Thymus (tissue), 11 donors: ENCODE measurements around the gene KRTAP10-12. TPM values are rescaled to one million over a fixed set of nuclear protein-coding genes. Genes with fewer than 3 reads are reported as not detected.

Source experiments
- DNase-seq, 9 donors: peaks; one replicate each; pipeline ENCODE4 v3.0.0-alpha.2; 2013; ENCODE audit warnings: low spot score in 9 of 9, low read depth in 6 of 9, missing footprints in 1 of 9
- H3K27ac ChIP-seq, 2 donors: one replicate each; pipeline ENCODE4 v1.5.1; 2013; ENCODE audit warnings: control low read depth in 1 of 2, low read depth in 1 of 2, low read length in 1 of 2, mild to moderate bottlenecking in 1 of 2, moderate library complexity in 1 of 2
- H3K27me3 ChIP-seq, 2 donors: one replicate each; pipeline ENCODE4 v1.5.1; 2013; ENCODE audit warnings: low read length in 1 of 2; ENCODE audit not compliant: control insufficient read depth in 2 of 2, insufficient read depth in 1 of 2
- H3K36me3 ChIP-seq, 2 donors: one replicate each; pipeline ENCODE4 v1.5.1; 2013; ENCODE audit warnings: low read length in 1 of 2, mild to moderate bottlenecking in 1 of 2, moderate library complexity in 1 of 2; ENCODE audit not compliant: control insufficient read depth in 2 of 2, insufficient read depth in 2 of 2
- H3K4me1 ChIP-seq, 2 donors: one replicate each; pipeline ENCODE4 v1.5.1; 2013; ENCODE audit warnings: low read length in 2 of 2; ENCODE audit not compliant: control insufficient read depth in 2 of 2, insufficient read depth in 2 of 2
- H3K4me3 ChIP-seq, 2 donors: one replicate each; pipeline ENCODE4 v1.5.1; 2013; ENCODE audit warnings: low read length in 2 of 2, control low read depth in 1 of 2, mild to moderate bottlenecking in 1 of 2
- H3K9me3 ChIP-seq, 2 donors: one replicate each; pipeline ENCODE4 v1.5.1; 2013; ENCODE audit warnings: low read length in 1 of 2, mild to moderate bottlenecking in 1 of 2; ENCODE audit not compliant: control insufficient read depth in 2 of 2, insufficient read depth in 1 of 2
- WGBS: extraction: QIAGEN DNeasy Blood & Tissue Kit; methylation state at CpG from one replicate; pipeline ENCODE4 v1.1.7; 2013; 5-methylcytosine and 5-hydroxymethylcytosine counted together
- polyA plus RNA-seq: library from polyadenylated mRNA; stranded (reverse); fragments of 200-250 nt; gene quantifications from one replicate; pipeline ENCODE4 v1.2.3, GENCODE V29; 2013
- total RNA-seq: library from RNA; stranded (reverse); fragments of 120-200 nt; gene quantifications from one replicate; pipeline ENCODE4 v1.2.4, GENCODE V29; 2013
- donor health status: healthy.

The KRTAP10-12 gene
- total and polyA plus RNA-seq, 2 donors, result not detected

GRCh38 chr21:44723177-44724131 lies 26.5 kb downstream of the KRTAP10-12 start:
- H3K9me3 ChIP-seq, result no peaks in the 10 kb centered on the region
- H3K4me3 ChIP-seq, result no peak overlapping the region
- peaks cover 19 to 59% of the 10 kb centered on the region in 2 donors for H3K27me3 ChIP-seq
- no peaks in the 10 kb centered on the region for H3K4me1 ChIP-seq
- no peaks in the 10 kb centered on the region for H3K36me3 ChIP-seq
- no peak overlapping the region for H3K27ac ChIP-seq
- no peak for DNase-seq
- 19% methylated on average over 61 of the region's 61 CpGs for WGBS

- WGBS, result 96% methylated on average over 7 of the region's 7 CpGs
- no peak overlapping the region for H3K4me3 ChIP-seq
- no peak for DNase-seq
- peaks cover 19 to 54% of the 10 kb centered on the region in 2 donors for H3K27me3 ChIP-seq
- H3K9me3 ChIP-seq, result no peaks in the 10 kb centered on the region
- H3K4me1 ChIP-seq, result no peaks in the 10 kb centered on the region
- H3K27ac ChIP-seq, result no peak overlapping the region
- no peaks in the 10 kb centered on the region for H3K36me3 ChIP-seq
Observed at GRCh38 chr21:44724196-44724595, 27.2 kb downstream of the KRTAP10-12 start.

- Histone ChIP-seq H3K27me3 (peaks cover 19 to 54% of the 10 kb centered on the region in 2 donors), H3K36me3 (no peaks in the 10 kb centered on the region), H3K27ac (no peak overlapping the region), H3K4me1 (no peaks in the 10 kb centered on the region), H3K9me3 (no peaks in the 10 kb centered on the region), H3K4me3 (no peak overlapping the region)
- 92% methylated on average over 14 of the region's 14 CpGs for WGBS
- no peak for DNase-seq
Observed at GRCh38 chr21:44724926-44725325, 28.0 kb downstream of the KRTAP10-12 start.

- Histone ChIP-seq H3K4me1 (no peaks in the 10 kb centered on the region), H3K27me3 (peaks cover 17 to 40% of the 10 kb centered on the region in 2 donors), H3K36me3 (no peaks in the 10 kb centered on the region), H3K9me3 (no peaks in the 10 kb centered on the region), H3K4me3 (no peak overlapping the region), H3K27ac (no peak overlapping the region)
- WGBS, result 88% methylated on average over 6 of the region's 6 CpGs
- DNase-seq, result no peak
Observed at GRCh38 chr21:44726826-44727225, 29.9 kb downstream of the KRTAP10-12 start.

- Histone ChIP-seq H3K4me3 (no peak overlapping the region), H3K9me3 (no peaks in the 10 kb centered on the region), H3K4me1 (no peaks in the 10 kb centered on the region), H3K36me3 (no peaks in the 10 kb centered on the region), H3K27ac (no peak overlapping the region), H3K27me3 (peaks cover 17 to 38% of the 10 kb centered on the region in 2 donors)
- WGBS, result 96% methylated on average over 8 of the region's 8 CpGs
- no peak for DNase-seq
Observed at GRCh38 chr21:44727321-44727720, 30.3 kb downstream of the KRTAP10-12 start.

- no peak for DNase-seq
- Histone ChIP-seq H3K27me3 (peaks cover 14 to 34% of the 10 kb centered on the region in 2 donors), H3K36me3 (no peaks in the 10 kb centered on the region), H3K27ac (no peak overlapping the region), H3K4me1 (no peaks in the 10 kb centered on the region), H3K9me3 (no peaks in the 10 kb centered on the region), H3K4me3 (no peak overlapping the region)
- WGBS, result 76% methylated on average over 9 of the region's 9 CpGs
Observed at GRCh38 chr21:44727757-44728156, 30.8 kb downstream of the KRTAP10-12 start.

GRCh38 chr21:44728716-44729115 lies 31.7 kb downstream of the KRTAP10-12 start:
- WGBS, result 90% methylated on average over 14 of the region's 14 CpGs
- H3K4me1 ChIP-seq, result no peaks in the 10 kb centered on the region
- peaks cover 6 to 24% of the 10 kb centered on the region in 2 donors for H3K27me3 ChIP-seq
- no peak overlapping the region for H3K4me3 ChIP-seq
- no peaks in the 10 kb centered on the region for H3K36me3 ChIP-seq
- DNase-seq, result no peak
- no peak overlapping the region for H3K27ac ChIP-seq
- peaks cover 0 to 2% of the 10 kb centered on the region in 2 donors for H3K9me3 ChIP-seq

- no peak for DNase-seq
- H3K4me3 ChIP-seq, result no peak overlapping the region
- WGBS, result 95% methylated on average over 23 of the region's 23 CpGs
- no peaks in the 10 kb centered on the region for H3K4me1 ChIP-seq
- H3K27ac ChIP-seq, result no peak overlapping the region
- peaks cover 0 to 8% of the 10 kb centered on the region in 2 donors for H3K9me3 ChIP-seq
- no peaks in the 10 kb centered on the region for H3K36me3 ChIP-seq
- H3K27me3 ChIP-seq, result peaks cover 0 to 17% of the 10 kb centered on the region in 2 donors
Observed at GRCh38 chr21:44729336-44730027, 32.5 kb downstream of the KRTAP10-12 start.

GRCh38 chr21:44730028-44730395 lies 33.0 kb downstream of the KRTAP10-12 start:
- Histone ChIP-seq H3K27ac (no peak overlapping the region), H3K36me3 (no peaks in the 10 kb centered on the region), H3K4me3 (no peak overlapping the region), H3K27me3 (peaks cover 0 to 14% of the 10 kb centered on the region in 2 donors), H3K4me1 (no peaks in the 10 kb centered on the region), H3K9me3 (peaks cover 1 to 11% of the 10 kb centered on the region in 2 donors)
- 93% methylated on average over 7 of the region's 7 CpGs for WGBS
- DNase-seq, result no peak
